Measurements from ENCODE around the gene PTPRU. TPM values are rescaled to one million over a fixed set of nuclear protein-coding genes. Genes with fewer than 3 reads are reported as not detected.

Gene PTPRU
- total and polyA plus RNA-seq, 2 experiments from 2014 or later: 8.0 to 105 TPM

DNA sequence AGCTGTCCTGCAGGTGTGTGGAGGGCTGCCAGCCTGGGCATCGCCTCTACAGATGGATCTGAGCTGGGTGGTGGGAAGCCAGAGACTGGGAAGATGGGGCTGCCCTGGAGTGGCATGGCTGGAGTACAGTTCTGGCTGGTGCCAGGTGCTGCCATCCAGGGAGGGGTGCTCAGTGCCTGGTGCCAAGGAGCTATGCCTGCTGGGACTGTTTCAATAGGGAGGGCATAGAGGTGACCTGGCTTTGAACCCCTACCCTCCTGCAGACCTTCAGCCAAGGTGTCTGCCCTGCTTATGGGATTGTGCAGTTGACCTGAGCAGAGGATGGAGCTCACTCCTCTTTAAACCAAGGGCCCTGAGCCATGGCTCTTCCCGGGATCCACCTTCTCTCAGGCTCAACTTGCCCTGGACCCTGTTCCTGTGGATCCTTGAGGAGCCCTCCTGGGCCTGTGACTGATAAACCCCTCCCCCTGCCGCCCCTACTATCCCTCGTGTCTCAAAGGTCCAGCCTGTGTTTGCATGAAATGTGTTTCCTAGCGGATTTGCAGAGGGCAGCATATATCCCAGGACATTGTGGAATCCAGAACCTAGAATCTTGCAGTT lies 48.7 kb downstream of the PTPRU start (continued):
- TF ChIP-seq, protein P1, sequence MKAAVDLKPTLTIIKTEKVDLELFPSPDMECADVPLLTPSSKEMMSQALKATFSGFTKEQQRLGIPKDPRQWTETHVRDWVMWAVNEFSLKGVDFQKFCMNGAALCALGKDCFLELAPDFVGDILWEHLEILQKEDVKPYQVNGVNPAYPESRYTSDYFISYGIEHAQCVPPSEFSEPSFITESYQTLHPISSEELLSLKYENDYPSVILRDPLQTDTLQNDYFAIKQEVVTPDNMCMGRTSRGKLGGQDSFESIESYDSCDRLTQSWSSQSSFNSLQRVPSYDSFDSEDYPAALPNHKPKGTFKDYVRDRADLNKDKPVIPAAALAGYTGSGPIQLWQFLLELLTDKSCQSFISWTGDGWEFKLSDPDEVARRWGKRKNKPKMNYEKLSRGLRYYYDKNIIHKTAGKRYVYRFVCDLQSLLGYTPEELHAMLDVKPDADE (IDR thresholded peaks at IDR 0.05): no peak

DNA sequence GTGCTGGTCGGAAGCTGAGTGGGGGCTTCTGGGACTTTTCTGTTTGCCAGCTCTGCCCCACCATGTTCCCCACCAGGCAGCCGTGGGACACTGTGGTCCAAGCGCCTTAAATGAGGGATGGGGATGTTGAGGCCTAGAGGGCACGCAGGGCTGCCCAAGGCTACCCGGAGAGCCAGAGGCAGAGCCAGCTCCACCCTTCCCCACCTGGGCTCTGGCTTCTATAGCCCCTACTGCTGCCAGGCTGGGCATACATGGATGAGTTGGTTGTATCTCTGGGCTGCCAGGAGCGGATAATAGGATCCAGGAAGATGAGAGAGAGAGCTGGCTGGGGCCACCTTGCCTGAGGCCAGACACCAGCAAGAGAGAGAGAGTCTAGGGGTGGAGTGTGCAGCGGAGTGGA lies 49.4 kb downstream of the PTPRU start:
- DNase-seq (ENCODE audit: low spot score): no peak
- Mint-ChIP-seq H3K4me1 (peaks cover 24% of the 10 kb centered on the region), H3K36me3 (ENCODE audit: low read depth) (no peaks in the 10 kb centered on the region; the same call in 2 of the 3 replicates), H3K4me3 (no peak overlapping the region), H3K27me3 (ENCODE audit: insufficient read depth, low read depth, poor library complexity) (peaks cover 7% of the 10 kb centered on the region), H3K9me3 (no peaks in the 10 kb centered on the region; the same call in 2 of the 3 replicates), H3K27ac (no peak overlapping the region; the same call in 1 of the 2 replicates)
- Histone ChIP-seq H4K20me1 (replicated peaks; ENCODE audit: insufficient read depth) (no peaks in the 10 kb centered on the region), H3K9me2 (ENCODE audit: insufficient read depth) (no peaks in the 10 kb centered on the region), H3K36me3 (ENCODE audit: insufficient read depth) (no peaks in the 10 kb centered on the region), H3F3A (replicated peaks; ENCODE audit: low read depth) (peaks cover 6% of the 10 kb centered on the region; the same call in 1 of the 2 replicates), H3K27ac (ENCODE audit: low read depth) (no peak overlapping the region), H3K27me3 (ENCODE audit: insufficient read depth) (no peaks in the 10 kb centered on the region), H3K79me2 (replicated peaks; ENCODE audit: insufficient read depth) (no peaks in the 10 kb centered on the region), H2AFZ (no peak overlapping the region), H3K4me3 (no peak overlapping the region), H3K4me1 (ENCODE audit: insufficient read depth) (peaks cover 17% of the 10 kb centered on the region), H3K4me2 (no peak overlapping the region)
- no peak for ATAC-seq
- TF ChIP-seq, protein P2, sequence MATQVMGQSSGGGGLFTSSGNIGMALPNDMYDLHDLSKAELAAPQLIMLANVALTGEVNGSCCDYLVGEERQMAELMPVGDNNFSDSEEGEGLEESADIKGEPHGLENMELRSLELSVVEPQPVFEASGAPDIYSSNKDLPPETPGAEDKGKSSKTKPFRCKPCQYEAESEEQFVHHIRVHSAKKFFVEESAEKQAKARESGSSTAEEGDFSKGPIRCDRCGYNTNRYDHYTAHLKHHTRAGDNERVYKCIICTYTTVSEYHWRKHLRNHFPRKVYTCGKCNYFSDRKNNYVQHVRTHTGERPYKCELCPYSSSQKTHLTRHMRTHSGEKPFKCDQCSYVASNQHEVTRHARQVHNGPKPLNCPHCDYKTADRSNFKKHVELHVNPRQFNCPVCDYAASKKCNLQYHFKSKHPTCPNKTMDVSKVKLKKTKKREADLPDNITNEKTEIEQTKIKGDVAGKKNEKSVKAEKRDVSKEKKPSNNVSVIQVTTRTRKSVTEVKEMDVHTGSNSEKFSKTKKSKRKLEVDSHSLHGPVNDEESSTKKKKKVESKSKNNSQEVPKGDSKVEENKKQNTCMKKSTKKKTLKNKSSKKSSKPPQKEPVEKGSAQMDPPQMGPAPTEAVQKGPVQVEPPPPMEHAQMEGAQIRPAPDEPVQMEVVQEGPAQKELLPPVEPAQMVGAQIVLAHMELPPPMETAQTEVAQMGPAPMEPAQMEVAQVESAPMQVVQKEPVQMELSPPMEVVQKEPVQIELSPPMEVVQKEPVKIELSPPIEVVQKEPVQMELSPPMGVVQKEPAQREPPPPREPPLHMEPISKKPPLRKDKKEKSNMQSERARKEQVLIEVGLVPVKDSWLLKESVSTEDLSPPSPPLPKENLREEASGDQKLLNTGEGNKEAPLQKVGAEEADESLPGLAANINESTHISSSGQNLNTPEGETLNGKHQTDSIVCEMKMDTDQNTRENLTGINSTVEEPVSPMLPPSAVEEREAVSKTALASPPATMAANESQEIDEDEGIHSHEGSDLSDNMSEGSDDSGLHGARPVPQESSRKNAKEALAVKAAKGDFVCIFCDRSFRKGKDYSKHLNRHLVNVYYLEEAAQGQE (IDR thresholded peaks at IDR 0.05; ENCODE audit: unreplicated experiment): no peak
- TF ChIP-seq EZH2phosphoT487 (IDR thresholded peaks at IDR 0.05; ENCODE audit: unreplicated experiment) (no peak), NANOG (IDR thresholded peaks at IDR 0.05; ENCODE audit: borderline replicate concordance) (no peak), STAT1 (IDR thresholded peaks at IDR 0.05; ENCODE audit: unreplicated experiment) (no peak), POLR2AphosphoS5 (IDR thresholded peaks at IDR 0.05; ENCODE audit: low read depth) (no peak), JUNB (IDR thresholded peaks at IDR 0.05; ENCODE audit: unreplicated experiment) (no peak), EZH2 (IDR thresholded peaks at IDR 0.05; ENCODE audit: low read depth, unreplicated experiment) (no peak), CREB1 (CRISPR knock-in tag; IDR thresholded peaks at IDR 0.05; ENCODE audit: low read depth) (no peak), ZNF114 (CRISPR knock-in tag; IDR thresholded peaks at IDR 0.05) (no peak)
- TF ChIP-seq, protein P3, sequence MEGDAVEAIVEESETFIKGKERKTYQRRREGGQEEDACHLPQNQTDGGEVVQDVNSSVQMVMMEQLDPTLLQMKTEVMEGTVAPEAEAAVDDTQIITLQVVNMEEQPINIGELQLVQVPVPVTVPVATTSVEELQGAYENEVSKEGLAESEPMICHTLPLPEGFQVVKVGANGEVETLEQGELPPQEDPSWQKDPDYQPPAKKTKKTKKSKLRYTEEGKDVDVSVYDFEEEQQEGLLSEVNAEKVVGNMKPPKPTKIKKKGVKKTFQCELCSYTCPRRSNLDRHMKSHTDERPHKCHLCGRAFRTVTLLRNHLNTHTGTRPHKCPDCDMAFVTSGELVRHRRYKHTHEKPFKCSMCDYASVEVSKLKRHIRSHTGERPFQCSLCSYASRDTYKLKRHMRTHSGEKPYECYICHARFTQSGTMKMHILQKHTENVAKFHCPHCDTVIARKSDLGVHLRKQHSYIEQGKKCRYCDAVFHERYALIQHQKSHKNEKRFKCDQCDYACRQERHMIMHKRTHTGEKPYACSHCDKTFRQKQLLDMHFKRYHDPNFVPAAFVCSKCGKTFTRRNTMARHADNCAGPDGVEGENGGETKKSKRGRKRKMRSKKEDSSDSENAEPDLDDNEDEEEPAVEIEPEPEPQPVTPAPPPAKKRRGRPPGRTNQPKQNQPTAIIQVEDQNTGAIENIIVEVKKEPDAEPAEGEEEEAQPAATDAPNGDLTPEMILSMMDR (conservative IDR thresholded peaks at IDR 0.05; ENCODE audit: low read depth in 2 of 2): no peak
- TF ChIP-seq, protein P4, sequence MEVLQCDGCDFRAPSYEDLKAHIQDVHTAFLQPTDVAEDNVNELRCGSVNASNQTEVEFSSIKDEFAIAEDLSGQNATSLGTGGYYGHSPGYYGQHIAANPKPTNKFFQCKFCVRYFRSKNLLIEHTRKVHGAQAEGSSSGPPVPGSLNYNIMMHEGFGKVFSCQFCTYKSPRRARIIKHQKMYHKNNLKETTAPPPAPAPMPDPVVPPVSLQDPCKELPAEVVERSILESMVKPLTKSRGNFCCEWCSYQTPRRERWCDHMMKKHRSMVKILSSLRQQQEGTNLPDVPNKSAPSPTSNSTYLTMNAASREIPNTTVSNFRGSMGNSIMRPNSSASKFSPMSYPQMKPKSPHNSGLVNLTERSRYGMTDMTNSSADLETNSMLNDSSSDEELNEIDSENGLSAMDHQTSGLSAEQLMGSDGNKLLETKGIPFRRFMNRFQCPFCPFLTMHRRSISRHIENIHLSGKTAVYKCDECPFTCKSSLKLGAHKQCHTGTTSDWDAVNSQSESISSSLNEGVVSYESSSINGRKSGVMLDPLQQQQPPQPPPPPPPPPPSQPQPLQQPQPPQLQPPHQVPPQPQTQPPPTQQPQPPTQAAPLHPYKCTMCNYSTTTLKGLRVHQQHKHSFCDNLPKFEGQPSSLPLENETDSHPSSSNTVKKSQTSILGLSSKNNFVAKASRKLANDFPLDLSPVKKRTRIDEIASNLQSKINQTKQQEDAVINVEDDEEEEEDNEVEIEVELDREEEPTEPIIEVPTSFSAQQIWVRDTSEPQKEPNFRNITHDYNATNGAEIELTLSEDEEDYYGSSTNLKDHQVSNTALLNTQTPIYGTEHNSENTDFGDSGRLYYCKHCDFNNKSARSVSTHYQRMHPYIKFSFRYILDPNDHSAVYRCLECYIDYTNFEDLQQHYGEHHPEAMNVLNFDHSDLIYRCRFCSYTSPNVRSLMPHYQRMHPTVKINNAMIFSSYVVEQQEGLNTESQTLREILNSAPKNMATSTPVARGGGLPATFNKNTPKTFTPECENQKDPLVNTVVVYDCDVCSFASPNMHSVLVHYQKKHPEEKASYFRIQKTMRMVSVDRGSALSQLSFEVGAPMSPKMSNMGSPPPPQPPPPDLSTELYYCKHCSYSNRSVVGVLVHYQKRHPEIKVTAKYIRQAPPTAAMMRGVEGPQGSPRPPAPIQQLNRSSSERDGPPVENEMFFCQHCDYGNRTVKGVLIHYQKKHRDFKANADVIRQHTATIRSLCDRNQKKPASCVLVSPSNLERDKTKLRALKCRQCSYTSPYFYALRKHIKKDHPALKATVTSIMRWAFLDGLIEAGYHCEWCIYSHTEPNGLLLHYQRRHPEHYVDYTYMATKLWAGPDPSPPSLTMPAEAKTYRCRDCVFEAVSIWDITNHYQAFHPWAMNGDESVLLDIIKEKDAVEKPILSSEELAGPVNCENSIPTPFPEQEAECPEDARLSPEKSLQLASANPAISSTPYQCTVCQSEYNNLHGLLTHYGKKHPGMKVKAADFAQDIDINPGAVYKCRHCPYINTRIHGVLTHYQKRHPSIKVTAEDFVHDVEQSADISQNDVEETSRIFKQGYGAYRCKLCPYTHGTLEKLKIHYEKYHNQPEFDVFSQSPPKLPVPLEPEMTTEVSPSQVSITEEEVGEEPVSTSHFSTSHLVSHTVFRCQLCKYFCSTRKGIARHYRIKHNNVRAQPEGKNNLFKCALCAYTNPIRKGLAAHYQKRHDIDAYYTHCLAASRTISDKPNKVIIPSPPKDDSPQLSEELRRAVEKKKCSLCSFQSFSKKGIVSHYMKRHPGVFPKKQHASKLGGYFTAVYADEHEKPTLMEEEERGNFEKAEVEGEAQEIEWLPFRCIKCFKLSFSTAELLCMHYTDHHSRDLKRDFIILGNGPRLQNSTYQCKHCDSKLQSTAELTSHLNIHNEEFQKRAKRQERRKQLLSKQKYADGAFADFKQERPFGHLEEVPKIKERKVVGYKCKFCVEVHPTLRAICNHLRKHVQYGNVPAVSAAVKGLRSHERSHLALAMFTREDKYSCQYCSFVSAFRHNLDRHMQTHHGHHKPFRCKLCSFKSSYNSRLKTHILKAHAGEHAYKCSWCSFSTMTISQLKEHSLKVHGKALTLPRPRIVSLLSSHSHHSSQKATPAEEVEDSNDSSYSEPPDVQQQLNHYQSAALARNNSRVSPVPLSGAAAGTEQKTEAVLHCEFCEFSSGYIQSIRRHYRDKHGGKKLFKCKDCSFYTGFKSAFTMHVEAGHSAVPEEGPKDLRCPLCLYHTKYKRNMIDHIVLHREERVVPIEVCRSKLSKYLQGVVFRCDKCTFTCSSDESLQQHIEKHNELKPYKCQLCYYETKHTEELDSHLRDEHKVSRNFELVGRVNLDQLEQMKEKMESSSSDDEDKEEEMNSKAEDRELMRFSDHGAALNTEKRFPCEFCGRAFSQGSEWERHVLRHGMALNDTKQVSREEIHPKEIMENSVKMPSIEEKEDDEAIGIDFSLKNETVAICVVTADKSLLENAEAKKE (CRISPR knock-in tag; IDR thresholded peaks at IDR 0.05): no peak

All from GM23338 (cell line).